Measurements from ENCODE around the gene FMN2.
"Not testable (repeated sequence)": the region's sequence is repeated elsewhere in the genome, so short reads cannot be mapped to it uniquely, and the experiment has no call there.

Gene FMN2

DNA sequence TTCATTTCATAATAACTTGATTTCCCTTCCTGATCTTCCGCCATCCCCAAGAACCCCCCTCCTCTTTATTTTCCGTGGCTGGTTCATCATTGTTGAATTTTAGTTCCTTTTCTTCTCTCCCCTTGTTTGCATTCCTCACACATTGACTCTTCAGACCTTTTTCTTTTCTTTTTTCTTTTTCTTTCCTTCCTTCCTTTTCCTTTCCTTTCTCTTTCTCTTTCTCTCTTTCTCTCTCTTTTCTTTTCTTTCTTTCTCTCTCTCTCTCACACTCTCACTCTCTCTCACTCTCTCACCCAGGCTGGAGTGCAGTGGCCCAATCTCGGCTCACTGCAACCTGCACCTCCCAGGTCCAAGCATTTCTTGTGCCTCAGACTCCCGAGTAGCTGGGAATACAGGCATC, 231.3 kb downstream of the FMN2 start:
- DNase-seq, result no peak

- DNase-seq, result not testable (repeated sequence)
Measured at GRCh38 chr1:240328382-240328781, 236.7 kb downstream of the FMN2 start.

DNA sequence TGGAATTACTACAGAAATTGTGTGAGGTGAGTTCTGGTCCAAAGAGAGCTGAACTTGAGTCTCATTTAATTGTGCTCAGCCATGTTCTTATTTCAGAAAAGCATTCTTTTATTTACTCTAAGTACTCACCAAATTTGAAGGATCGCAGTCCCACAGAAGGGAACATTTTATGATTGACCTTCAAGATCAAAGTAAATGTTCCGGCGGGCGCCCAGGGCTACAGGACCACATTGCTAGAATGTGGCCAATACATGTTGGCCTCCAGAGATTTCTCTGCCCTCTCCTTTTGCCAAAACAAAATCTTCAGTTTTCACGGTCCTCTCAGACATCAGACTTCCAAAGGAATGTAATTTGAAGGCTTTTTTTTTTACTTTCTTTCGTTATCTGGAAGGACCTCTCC, 237.8 kb downstream of the FMN2 start:
- DNase-seq, result no peak

DNA sequence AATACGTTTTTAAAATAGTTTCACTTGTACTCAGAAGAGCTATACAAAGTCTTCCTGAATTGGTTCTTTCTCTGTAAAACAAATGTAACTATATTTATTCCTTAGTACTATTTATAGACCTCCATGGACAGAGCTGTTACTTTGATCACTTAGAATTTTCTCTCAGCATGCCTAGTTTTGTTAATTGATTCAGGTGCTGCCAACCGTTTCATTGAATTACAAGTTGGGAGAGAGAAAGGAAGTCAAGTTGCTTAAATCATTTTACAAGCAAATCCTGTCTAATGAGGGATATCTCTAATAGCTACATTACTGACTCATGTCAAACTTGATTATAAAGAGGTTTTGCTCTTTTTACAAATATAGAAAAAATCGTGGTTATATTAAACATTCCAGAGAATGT, 241.0 kb downstream of the FMN2 start:
- no peak for DNase-seq

DNA sequence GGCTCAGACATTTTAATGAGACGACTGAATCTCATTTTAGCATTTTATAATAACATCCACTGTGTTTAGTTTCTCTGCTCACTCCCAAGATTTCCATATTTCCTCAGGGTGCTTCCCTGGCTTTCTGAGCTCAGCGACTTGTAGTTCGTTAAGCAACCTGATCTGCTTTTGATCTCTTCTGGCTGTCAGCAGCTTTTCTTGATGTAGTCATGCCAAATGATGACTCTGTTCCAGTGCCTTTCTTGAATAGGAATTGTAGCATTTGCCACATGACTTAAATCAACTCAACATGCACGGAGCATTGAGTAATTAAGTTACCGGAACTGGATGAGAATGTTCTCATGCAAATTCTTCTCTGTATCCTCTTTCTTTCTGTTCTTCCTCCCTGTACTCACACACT, 246.1 kb downstream of the FMN2 start:
- no peak for DNase-seq

GRCh38 chr1:240338837-240339236, 247.2 kb downstream of the FMN2 start:
- no peak for DNase-seq

DNA sequence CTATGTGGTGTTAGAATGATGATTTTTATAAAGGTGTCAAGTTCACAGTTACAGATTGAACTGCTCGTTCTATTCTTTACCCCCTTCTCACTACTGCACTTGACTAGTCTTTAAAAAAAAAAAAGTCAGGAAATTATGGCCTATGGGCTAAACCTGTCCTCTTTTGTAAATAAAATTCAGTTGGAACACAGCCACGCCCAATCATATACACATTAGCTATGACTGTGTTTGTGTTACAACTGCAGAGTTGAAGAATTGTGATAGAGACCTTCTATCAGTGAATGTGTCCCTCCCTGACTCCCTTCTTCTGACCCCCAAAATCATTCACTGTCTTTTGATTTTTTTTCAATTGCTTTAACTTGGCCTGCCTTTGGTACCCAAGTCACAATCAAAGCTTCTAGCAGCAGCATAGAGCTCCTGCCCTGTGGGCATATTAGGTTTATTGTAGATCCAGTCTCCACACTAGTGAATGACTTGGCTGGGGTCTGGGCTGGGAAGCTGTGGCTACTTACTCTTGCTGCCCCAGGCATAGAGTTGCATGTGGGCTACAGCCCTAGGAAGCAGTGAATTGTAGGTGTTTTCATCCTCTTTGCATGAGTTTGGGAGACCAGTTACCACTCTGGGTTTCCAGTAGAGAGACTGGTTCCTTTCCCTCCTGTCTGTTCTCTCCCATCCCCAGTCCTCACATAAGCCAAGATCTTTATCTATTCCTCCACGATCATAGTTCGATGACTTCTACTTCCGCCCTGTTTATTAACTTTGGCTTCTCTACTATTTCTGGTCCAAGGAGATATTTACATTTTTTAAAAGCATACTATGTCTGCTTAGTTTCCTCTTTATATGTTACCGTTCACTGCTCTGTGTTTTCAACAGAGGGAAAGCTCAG, 249.9 kb downstream of the FMN2 start:
- no peak for DNase-seq

- DNase-seq, result no peak
Measured at GRCh38 chr1:240342251-240342625, 250.6 kb downstream of the FMN2 start.

DNA sequence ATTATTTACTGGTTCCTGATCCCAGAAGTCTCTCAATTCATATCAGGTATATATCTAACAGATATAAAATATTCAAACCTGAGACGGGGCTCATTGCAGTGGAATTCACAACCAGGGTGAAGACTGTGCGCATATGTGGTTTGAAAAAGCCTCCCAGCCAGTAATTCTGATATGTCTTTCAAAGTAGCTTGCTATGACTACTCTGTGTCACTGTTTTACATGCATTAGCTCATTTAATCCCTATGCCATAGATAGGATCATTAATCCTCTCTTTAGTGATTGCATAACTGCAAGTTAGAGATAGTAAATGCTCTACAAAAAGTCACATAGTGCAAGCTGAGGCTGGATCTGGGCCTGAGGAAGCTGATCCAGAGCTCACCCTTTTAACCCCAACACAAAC, 251.4 kb downstream of the FMN2 start:
- DNase-seq, result no peak

DNA sequence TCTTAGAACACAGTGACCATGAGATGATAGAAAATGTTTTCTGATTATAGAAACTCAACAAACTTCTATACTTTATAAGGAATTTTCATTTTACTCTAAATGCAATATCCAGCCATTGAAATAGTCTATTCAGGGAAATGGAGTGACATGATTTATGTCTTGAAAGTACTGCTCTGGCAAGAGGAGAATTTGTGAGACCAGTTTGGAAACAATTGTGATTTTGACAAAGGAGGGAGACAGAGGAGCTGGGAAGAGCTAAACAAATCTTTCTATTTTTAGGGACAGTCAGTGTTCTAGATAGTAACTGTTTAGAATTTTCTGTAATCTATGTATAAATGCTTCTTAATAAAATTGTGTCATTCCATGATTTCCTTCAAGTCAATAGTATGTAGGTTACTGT, 252.3 kb downstream of the FMN2 start:
- no peak for DNase-seq

DNA sequence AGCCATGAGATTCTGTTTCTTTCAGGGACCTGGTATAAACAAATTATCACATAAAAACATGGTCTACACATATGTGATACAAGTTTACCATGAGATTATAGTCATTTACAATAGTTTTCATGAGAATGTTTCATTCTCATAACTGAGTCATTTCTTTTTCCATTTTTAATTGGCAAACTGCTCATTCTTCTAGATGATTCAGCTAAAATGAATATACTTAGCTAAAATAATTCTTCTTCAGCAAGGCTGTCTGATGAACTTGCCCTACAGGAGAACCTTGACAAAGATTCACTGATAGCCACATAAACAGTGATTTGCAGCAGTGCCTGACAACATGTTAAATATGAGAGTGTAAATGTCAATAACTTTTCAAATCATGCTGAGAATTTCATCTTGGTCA, 253.2 kb downstream of the FMN2 start:
- DNase-seq, result no peak

DNA sequence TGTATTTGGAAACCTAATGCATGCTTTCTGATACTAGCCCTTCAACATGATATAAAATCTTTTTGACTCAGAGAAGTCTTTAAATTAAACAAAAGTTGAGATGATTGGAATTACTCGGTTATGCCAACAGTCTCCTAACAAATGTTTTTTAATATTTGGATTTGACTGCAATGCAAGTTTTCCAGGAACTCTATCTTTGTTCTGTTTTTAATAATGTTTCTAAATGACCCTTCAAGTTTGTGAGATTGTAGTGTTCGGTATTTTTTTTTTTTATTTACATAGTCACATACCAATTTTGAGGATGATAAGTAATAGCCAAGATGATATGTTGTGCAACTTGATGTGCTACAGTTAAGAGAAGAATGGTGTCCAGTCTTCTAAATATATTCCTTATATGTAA, 258.0 kb downstream of the FMN2 start:
- no peak for DNase-seq

GRCh38 chr1:240350910-240351331, 259.2 kb downstream of the FMN2 start:
- no peak for DNase-seq

DNA sequence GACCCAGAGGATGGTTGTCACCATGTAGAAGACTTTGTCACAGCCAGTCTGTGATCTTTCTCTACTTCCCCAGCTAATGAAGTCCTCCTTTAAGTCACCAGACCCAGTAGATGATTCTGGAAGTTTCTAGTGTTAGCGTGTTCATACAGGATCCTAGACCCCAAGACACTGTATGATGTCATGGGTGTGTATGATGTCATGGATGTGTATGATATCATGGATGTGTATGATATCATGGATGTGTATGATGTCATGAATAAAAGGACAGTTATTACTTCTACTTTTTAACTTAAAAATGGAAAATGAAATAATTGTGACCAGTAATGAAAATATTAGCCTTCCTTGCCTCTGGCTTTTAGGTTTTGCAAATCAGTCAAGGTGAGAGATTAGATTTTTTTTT, 260.0 kb downstream of the FMN2 start:
- no peak for DNase-seq

GRCh38 chr1:240352769-240353168, 261.1 kb downstream of the FMN2 start:
- no peak for DNase-seq

DNA sequence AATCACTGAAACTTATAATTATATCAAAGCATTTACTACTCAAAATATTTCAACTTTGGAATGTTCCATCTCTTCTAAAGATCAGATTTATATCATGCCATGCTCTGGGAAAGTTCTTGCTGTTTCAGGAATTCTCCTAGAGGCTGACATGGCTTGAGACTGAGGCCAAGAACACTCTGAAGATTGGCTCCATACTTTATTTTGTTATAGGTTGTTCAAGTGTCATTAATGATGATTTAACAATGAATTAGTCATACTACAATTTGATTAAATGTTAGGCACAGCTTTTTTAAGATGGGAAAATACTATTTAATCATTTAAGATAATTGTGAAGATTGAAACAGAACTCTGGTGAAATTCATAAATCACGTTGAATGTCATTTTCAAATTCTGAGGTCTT, 264.9 kb downstream of the FMN2 start:
- no peak for DNase-seq

GRCh38 chr1:240362046-240362445, 270.4 kb downstream of the FMN2 start:
- DNase-seq, result no peak

GRCh38 chr1:240362826-240363225, 271.1 kb downstream of the FMN2 start:
- no peak for DNase-seq

- no peak for DNase-seq
Measured at GRCh38 chr1:240363315-240363714, 271.6 kb downstream of the FMN2 start.

- DNase-seq, result no peak
Measured at GRCh38 chr1:240363914-240364313, 272.2 kb downstream of the FMN2 start.

DNA sequence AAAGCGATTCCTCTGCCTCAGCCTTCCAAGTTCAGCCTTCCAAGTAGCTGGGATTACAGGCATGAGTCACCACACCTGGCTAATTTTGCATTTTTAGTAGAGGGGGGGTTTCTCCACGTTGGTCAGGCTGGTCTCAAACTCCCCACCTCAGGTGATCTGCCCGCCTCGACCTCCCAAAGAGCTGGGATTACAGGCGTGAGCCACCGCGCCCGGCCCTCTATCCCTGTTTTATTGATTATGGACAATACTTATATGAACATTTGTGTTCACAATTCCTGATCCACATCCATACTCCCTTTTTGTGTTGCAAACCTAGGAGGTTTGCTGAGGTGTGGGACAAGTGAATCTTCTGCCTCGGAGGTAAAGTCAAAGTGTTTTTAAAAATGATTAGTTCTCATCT, 275.0 kb downstream of the FMN2 start:
- DNase-seq, result no peak

GRCh38 chr1:240385551-240385950, 293.9 kb downstream of the FMN2 start:
- DNase-seq, result no peak

GRCh38 chr1:240385985-240386978, 294.6 kb downstream of the FMN2 start:
- DNase-seq, result no peak

DNA sequence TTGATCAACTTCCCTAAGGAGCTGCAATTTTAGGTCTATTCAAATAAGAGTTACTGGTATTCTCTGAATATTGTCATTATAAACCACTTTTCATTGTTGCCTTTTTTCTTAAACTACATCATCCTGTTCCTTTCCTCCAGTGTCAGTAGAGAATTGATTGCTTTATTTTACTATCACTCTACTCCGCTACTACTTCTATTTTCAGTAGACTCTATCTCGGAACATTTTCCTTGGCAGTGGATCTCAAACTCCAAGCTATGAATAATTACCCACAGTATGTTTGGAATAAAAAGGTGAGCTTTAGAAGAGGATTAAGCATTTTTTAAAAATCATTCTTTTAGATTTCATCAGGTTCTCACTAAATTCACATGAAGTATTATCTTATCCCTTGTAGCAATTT, 295.4 kb downstream of the FMN2 start:
- DNase-seq, result no peak
